Measurements from ENCODE around the gene CCDC122.

DNA sequence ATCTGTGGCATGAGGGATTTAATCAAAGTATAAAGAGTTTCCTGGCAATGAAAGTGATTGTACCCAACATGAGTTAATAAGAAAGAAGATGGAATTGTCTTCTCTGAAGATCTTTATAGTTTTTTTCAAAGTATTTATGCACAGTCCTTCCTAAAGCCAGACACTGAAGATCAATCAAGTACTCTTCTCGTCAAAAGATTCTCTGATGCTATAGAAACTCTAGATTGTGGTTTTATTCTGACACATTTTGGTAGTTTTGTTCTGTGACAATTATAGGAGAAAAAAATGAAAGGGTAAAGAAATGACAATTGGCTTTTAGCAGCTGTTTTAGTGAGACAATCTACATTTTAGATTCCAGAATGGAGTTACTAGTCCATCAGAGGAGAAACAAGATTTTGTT is 82.4 kb downstream of the CCDC122 start:
- TF ChIP-seq, protein P1, sequence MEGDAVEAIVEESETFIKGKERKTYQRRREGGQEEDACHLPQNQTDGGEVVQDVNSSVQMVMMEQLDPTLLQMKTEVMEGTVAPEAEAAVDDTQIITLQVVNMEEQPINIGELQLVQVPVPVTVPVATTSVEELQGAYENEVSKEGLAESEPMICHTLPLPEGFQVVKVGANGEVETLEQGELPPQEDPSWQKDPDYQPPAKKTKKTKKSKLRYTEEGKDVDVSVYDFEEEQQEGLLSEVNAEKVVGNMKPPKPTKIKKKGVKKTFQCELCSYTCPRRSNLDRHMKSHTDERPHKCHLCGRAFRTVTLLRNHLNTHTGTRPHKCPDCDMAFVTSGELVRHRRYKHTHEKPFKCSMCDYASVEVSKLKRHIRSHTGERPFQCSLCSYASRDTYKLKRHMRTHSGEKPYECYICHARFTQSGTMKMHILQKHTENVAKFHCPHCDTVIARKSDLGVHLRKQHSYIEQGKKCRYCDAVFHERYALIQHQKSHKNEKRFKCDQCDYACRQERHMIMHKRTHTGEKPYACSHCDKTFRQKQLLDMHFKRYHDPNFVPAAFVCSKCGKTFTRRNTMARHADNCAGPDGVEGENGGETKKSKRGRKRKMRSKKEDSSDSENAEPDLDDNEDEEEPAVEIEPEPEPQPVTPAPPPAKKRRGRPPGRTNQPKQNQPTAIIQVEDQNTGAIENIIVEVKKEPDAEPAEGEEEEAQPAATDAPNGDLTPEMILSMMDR (IDR thresholded peaks at IDR 0.05; ENCODE audit: low read length), result no peak
- no peak for TF ChIP-seq EZH2 (optimal IDR thresholded peaks at IDR 0.05; ENCODE audit: low read depth, low read length)

Data from MM.1S (cell line).